ENCODE results near the gene ZFYVE27. TPM values are rescaled to one million over a fixed set of nuclear protein-coding genes. Genes with fewer than 3 reads are reported as not detected.

Gene ZFYVE27
- polyA plus RNA-seq, 3 donors = 6.2 to 31.1 (median 9.7) TPM

GRCh38 chr10:97707134-97707861 is 29.6 kb upstream of the ZFYVE27 start:
- no peak overlapping the region for H2AFZ ChIP-seq (ENCODE audit: insufficient read depth, low read depth, low read length, poor library complexity, severe bottlenecking)
- peaks cover 13% of the 10 kb centered on the region for H3K4me1 Mint-ChIP-seq
- no peak overlapping the region for H3K4me3 ChIP-seq (replicated peaks in 1 of 3; ENCODE audit: low read depth in 2 of 3, low read length in 3 of 3)
- no peaks in the 10 kb centered on the region for H3K9me3 ChIP-seq (replicated peaks in 1 of 2; ENCODE audit: control insufficient read depth in 1 of 2, insufficient read depth in 1 of 2, low read length in 2 of 2)
- H3K9me3 Mint-ChIP-seq = peaks cover 0 to 2% (median 0%) of the 10 kb centered on the region in 7 donors
- no peaks in the 10 kb centered on the region for H3K27me3 ChIP-seq (ENCODE audit: control insufficient read depth in 2 of 2, insufficient read depth in 2 of 2, low read length in 2 of 2)
- DNase-seq = no peak
- no peak overlapping the region for H3K4me2 ChIP-seq (replicated peaks; ENCODE audit: extremely low read depth, low read length, poor library complexity, severe bottlenecking)
- no peak for TF ChIP-seq CTCF (IDR thresholded peaks at IDR 0.05)
- no peak overlapping the region for H3K27ac ChIP-seq (ENCODE audit: low read depth in 1 of 2, low read length in 2 of 2)
- peaks cover 9% of the 10 kb centered on the region in 2 donors for H3K4me1 ChIP-seq (ENCODE audit: control insufficient read depth in 1 of 2, insufficient read depth in 2 of 2, low read length in 2 of 2)
- H3K36me3 ChIP-seq (replicated peaks in 1 of 2; ENCODE audit: control insufficient read depth in 1 of 2, insufficient read depth in 2 of 2, low read length in 2 of 2) = no peaks in the 10 kb centered on the region
- intact Hi-C loops (cut with micrococcal nuclease) = no loop called here
- 98% methylated on average over 9 of the region's 11 CpGs for WGBS (ENCODE audit: insufficient coverage)
- no peaks in the 10 kb centered on the region for H3K79me2 ChIP-seq (ENCODE audit: insufficient read depth, low read length)
- no peak overlapping the region for H3K9ac ChIP-seq (ENCODE audit: insufficient read depth, low read length, poor library complexity, severe bottlenecking)
- H3K36me3 Mint-ChIP-seq = no peaks in the 10 kb centered on the region
- H3K27me3 Mint-ChIP-seq (ENCODE audit: low read depth in 3 of 3) = peaks cover 3 to 17% (median 9%) of the 10 kb centered on the region in 3 donors
- H3K4me3 Mint-ChIP-seq = no peak overlapping the region
- no peaks in the 10 kb centered on the region for H4K20me1 ChIP-seq (ENCODE audit: insufficient read depth, low read length)
- no peak overlapping the region for H3K27ac Mint-ChIP-seq

GRCh38 chr10:97708167-97708566 is 28.8 kb upstream of the ZFYVE27 start:
- Histone ChIP-seq H3K27ac (ENCODE audit: low read depth in 1 of 2, low read length in 2 of 2) (no peak overlapping the region), H3K9ac (ENCODE audit: insufficient read depth, low read length, poor library complexity, severe bottlenecking) (no peak overlapping the region), H3K79me2 (ENCODE audit: insufficient read depth, low read length) (no peaks in the 10 kb centered on the region), H3K27me3 (ENCODE audit: control insufficient read depth in 2 of 2, insufficient read depth in 2 of 2, low read length in 2 of 2) (no peaks in the 10 kb centered on the region), H4K20me1 (ENCODE audit: insufficient read depth, low read length) (no peaks in the 10 kb centered on the region), H2AFZ (ENCODE audit: insufficient read depth, low read depth, low read length, poor library complexity, severe bottlenecking) (no peak overlapping the region), H3K4me2 (replicated peaks; ENCODE audit: extremely low read depth, low read length, poor library complexity, severe bottlenecking) (no peak overlapping the region), H3K36me3 (replicated peaks in 1 of 2; ENCODE audit: control insufficient read depth in 1 of 2, insufficient read depth in 2 of 2, low read length in 2 of 2) (no peaks in the 10 kb centered on the region), H3K4me3 (replicated peaks in 1 of 3; ENCODE audit: low read depth in 2 of 3, low read length in 3 of 3) (no peak overlapping the region), H3K4me1 (ENCODE audit: control insufficient read depth in 1 of 2, insufficient read depth in 2 of 2, low read length in 2 of 2) (peaks cover 17 to 18% of the 10 kb centered on the region in 2 donors), H3K9me3 (replicated peaks in 1 of 2; ENCODE audit: control insufficient read depth in 1 of 2, insufficient read depth in 1 of 2, low read length in 2 of 2) (no peaks in the 10 kb centered on the region)
- Mint-ChIP-seq H3K4me1 (peaks cover 20% of the 10 kb centered on the region), H3K36me3 (peaks cover 0 to 3% of the 10 kb centered on the region in 2 donors), H3K27me3 (ENCODE audit: low read depth in 3 of 3) (peaks cover 3 to 15% (median 6%) of the 10 kb centered on the region in 3 donors), H3K4me3 (no peak overlapping the region), H3K27ac (no peak overlapping the region), H3K9me3 (peaks cover 0 to 2% (median 0%) of the 10 kb centered on the region in 7 donors)
- 100% methylated on average over 1 of the region's 2 CpGs for WGBS (ENCODE audit: insufficient coverage)
- intact Hi-C loops (cut with micrococcal nuclease) = loop anchor here in 1 of 2 donors (2.0 kb wide), 1 partner anchor 23 kb away; no protein-coding TSS in a partner anchor
- TF ChIP-seq CTCF (IDR thresholded peaks at IDR 0.05) = no peak
- DNase-seq = no peak
